HCT116 (cell line): Measurements from ENCODE around the gene TIGD3.

Source experiments
- CBX3 ChIP-seq: IDR thresholded peaks from 2 replicates; pipeline ENCODE4 v1.6.1; 2012; ENCODE audit warnings: low read depth
- CEBPB ChIP-seq: IDR thresholded peaks from 2 replicates; pipeline ENCODE4 v1.6.1; 2012; ENCODE audit warnings: low read depth
- CTCF ChIP-seq, 3 experiments: fragments of 200-600 bp in 1 of 3; sonication (generic) in 1 of 3; IDR thresholded peaks in 2 of 3; conservative IDR thresholded peaks in 1 of 3; 2 replicates each; pipeline ENCODE4 v1.5.1; 2012 to 2017; ENCODE audit warnings: low read depth in 2 of 3, low read length in 2 of 3, antibody characterized with exemption in 1 of 3, borderline replicate concordance in 1 of 3, control low read depth in 1 of 3, mild to moderate bottlenecking in 1 of 3, mixed read lengths in 1 of 3, mixed run types in 1 of 3, moderate library complexity in 1 of 3; ENCODE audit not compliant: insufficient read depth in 1 of 3
- ELF1 ChIP-seq: IDR thresholded peaks from 2 replicates; pipeline ENCODE4 v1.6.1; 2012; ENCODE audit warnings: low read depth, borderline replicate concordance
- EZH2phosphoT487 ChIP-seq: fragments of 200-600 bp; IDR thresholded peaks from 2 replicates; pipeline ENCODE4 v1.6.1; 2018; ENCODE audit warnings: antibody characterized with exemption, borderline replicate concordance
- POLR2A ChIP-seq: IDR thresholded peaks from 2 replicates; pipeline ENCODE4 v1.7.0; 2011; ENCODE audit warnings: borderline replicate concordance; ENCODE audit not compliant: insufficient read depth, insufficient read length; ENCODE audit errors: extremely low read depth
- RAD21 ChIP-seq: IDR thresholded peaks from 2 replicates; pipeline ENCODE4 v1.6.1; 2012; ENCODE audit warnings: low read depth, mild to moderate bottlenecking
- SIN3A ChIP-seq: IDR thresholded peaks from 2 replicates; pipeline ENCODE4 v1.6.1; 2012; ENCODE audit warnings: low read depth
- SP1 ChIP-seq: IDR thresholded peaks from 2 replicates; pipeline ENCODE4 v1.6.1; 2012; ENCODE audit warnings: low read depth
- TCF7L2 ChIP-seq: IDR thresholded peaks from 2 replicates; pipeline ENCODE4 v1.7.0; 2011; ENCODE audit warnings: borderline replicate concordance, inconsistent platforms; ENCODE audit not compliant: insufficient read depth, insufficient read length; ENCODE audit errors: extremely low read depth
- TF ChIP-seq, protein P1 (sequence below): IDR thresholded peaks from 2 replicates; pipeline ENCODE4 v1.6.1; 2012

- no peak for TF ChIP-seq RAD21
- no peak for TF ChIP-seq SIN3A
- TF ChIP-seq TCF7L2, result no peak
- TF ChIP-seq POLR2A, result no peak
- no peak for TF ChIP-seq CTCF (IDR thresholded peaks at IDR 0.05 in 2 of 3, conservative IDR thresholded peaks at IDR 0.05 in 1 of 3; ENCODE audit: borderline replicate concordance in 1 of 3, insufficient read depth in 1 of 3, low read depth in 2 of 3, low read length in 2 of 3)
- TF ChIP-seq ELF1, result no peak
- no peak for TF ChIP-seq EZH2phosphoT487
- TF ChIP-seq, protein P1, sequence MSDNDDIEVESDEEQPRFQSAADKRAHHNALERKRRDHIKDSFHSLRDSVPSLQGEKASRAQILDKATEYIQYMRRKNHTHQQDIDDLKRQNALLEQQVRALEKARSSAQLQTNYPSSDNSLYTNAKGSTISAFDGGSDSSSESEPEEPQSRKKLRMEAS, result no peak
- no peak for TF ChIP-seq CEBPB
- no peak for TF ChIP-seq CBX3
- TF ChIP-seq SP1, result no peak
These were observed 14.3 kb upstream of the TIGD3 start for GRCh38 chr11:65340226-65340625.
